Right renal cortex interstitium (tissue), 3 donors: Measurements from ENCODE around the gene NHERF1. TPM values are rescaled to one million over a fixed set of nuclear protein-coding genes. Genes with fewer than 3 reads are reported as not detected.

ENCODE experiments used
- DNase-seq, 3 donors: peaks; one replicate each; pipeline ENCODE4 v3.0.0-alpha.2; 2013; ENCODE audit warnings: low read depth in 3 of 3, low spot score in 2 of 3
- polyA plus RNA-seq, 3 donors: library from polyadenylated mRNA; unstranded; fragments of 120-200 nt; gene quantifications; one replicate each; pipeline ENCODE4 v1.2.1, GENCODE V29; 2013; ENCODE audit not compliant: insufficient read length in 3 of 3

Gene NHERF1
- polyA plus RNA-seq, 3 donors: 148 to 190 (median 161) TPM

GRCh38 chr17:74748279-74748528 lies 224 bp upstream of the NHERF1 start:
- DNase-seq: no peak

DNA sequence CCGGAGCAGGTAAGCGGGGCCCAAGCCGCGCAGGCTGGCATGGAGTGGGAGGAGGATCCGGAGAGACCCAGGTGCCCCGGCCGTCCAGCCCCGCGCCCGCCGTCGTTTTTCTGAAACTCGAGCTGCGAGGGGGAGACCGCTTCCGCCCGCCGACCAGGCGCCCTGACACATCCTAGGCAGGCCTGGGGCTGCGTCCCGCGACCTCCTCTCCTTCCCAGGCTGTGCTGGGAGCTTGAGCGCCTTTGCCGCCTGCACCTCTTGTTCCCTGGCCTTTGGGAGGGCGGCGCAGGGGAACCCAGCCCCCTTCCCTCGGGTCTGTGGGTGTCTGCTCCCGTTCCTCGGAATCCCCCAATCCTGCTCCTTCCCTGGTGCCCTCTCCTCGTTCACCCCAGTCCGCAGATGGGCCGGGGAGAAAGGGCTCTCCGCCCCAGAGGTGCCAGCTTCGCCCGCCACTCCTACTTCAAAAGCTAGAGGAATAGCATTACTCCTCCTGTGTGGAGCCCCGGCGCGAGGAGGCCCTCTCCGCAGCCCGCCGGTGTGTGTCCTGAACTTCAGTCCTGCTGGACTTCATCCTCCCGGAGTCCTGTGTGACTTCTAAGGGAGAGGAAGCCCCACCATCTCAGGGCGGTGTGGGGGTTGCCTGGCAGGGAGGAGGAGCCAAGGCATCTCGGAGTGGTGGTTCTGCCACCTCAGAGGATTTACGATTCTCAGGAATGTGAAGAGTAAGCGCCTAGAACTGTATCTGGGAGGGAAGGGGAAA lies 1.0 kb downstream of the NHERF1 start:
- no peak for DNase-seq

DNA sequence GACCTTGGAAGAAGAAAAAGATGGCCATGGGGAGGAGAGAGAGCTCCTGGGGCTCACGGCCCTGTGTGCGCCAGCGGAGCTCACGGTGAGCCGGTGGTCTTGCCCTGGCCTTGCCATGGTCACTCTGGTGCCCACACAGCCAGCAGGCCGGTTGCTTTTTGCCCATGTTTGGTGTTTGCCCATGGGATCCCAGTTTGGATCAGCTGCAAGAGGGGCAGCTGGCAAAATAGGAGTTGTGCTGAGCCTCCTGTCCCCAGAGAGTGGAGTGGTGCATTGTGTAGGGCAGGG lies 1.6 kb downstream of the NHERF1 start:
- DNase-seq: no peak

GRCh38 chr17:74750327-74751069 lies 2.1 kb downstream of the NHERF1 start:
- DNase-seq: no peak

GRCh38 chr17:74752415-74752814 lies 4.0 kb downstream of the NHERF1 start:
- DNase-seq: no peak

DNA sequence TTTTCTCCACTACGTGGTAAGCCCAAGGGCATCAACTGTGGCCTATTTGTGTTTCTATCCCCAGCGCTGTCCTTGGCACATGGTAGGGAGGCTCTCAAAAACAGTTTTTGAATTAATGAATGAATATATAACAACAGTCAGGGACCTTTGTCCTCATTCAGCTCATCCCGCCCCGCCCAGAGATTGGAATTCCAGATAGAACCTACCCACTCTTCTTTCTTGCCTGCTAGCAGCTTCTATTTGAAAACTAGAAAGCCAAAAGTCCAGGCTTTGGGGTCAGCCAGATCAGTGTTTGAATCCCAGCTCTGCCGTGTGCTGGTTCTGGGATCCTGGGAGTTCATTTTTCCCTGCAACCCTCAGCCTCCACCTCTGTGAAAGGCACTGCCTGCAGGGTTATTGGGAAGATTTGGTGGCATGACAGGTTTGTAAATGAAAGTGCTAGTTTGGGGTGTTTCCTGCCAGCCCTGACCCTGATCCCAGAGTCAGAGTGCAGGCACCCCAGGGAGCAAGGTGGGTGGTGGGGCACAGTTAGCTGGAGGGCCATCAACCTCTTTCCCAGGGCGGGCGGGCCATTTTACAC lies 4.5 kb downstream of the NHERF1 start:
- DNase-seq: no peak

GRCh38 chr17:74754832-74755231 lies 6.4 kb downstream of the NHERF1 start:
- no peak for DNase-seq

DNA sequence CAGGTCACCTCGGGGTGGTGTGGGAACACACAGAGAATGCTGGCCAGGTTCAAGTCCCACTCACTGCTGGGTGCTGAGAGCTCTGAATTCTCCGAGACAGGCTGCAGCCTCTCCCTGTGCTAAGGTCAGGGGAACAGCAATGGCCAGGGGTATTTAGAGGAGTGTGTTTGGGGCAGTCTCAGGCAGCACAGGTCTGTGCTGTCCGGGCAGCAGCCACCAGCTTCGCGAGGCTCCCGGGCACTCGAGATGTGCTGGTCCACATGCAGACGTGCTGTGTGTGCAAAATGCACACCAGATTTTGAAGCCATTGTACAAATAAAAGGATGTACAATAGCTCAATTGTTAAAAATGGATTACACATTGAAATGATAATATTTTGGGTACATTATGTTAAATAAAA lies 7.1 kb downstream of the NHERF1 start:
- no peak for DNase-seq

DNA sequence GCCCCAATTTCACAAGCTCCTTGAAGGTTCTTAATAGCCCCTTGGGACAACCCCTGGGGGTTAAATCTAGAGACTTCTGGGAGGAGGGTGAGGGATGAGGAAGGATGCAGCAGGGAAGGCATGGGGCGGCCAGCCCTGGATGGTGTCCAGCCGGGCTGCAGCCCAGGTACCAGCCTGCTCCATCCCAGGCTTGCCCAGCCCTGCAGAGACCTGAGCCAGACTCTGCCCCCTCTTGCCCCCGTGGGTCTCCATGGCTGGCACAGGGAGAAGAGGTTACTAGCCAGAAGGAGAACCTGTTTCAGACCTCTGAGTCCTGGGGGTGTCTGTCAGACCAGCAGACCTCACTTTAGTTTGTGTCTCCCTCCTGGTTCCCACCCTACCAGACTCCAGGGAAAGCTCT lies 8.5 kb downstream of the NHERF1 start:
- DNase-seq: no peak

GRCh38 chr17:74757502-74757901 lies 9.1 kb downstream of the NHERF1 start:
- no peak for DNase-seq

- DNase-seq: no peak
These were observed 9.8 kb downstream of the NHERF1 start for GRCh38 chr17:74757931-74758847.

DNA sequence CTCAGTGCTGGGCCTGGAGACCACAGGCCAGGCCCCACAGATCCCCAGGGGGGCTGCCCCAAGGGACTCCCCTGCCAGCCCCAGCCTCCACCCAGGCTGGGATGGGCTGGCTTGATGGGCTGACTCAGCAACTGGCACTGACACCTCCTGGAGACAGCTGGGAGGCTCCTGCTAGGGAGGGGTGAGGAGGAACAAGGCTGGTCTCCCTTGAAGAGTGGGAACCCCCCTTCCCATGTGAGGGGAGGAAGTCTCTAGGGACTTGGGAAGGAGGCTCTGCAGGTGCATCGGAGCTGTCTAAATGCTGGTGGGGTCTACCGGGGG lies 10.4 kb downstream of the NHERF1 start:
- DNase-seq: no peak

- no peak for DNase-seq
These were observed 10.9 kb downstream of the NHERF1 start for GRCh38 chr17:74759243-74759801.

GRCh38 chr17:74759941-74760340 lies 11.5 kb downstream of the NHERF1 start:
- no peak for DNase-seq

GRCh38 chr17:74760404-74761105 lies 12.1 kb downstream of the NHERF1 start:
- DNase-seq: no peak

DNA sequence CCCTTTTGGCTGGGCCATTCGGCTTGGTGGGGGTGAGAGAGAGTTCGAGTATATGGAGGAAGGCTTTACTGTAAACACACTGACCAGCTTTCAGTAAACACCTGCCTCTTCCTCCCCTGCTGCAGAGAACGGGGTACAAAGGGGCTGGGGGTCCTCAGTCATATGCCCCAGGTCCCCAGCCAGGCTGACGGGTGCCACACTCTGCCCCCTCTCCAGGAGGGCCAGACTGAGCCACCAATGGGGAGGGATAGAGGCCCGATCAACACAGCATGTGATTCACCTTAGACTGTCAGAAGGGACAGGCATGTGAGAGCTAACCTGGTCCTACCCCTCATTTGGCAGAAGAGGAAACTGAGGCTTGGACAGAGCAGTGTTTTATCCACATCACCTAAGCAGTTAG lies 13.0 kb downstream of the NHERF1 start:
- DNase-seq: no peak

- no peak for DNase-seq
These were observed 13.5 kb downstream of the NHERF1 start for GRCh38 chr17:74761931-74762330.

- DNase-seq: peak in 1 of 3 donors; percentile 68
These were observed 15.3 kb downstream of the NHERF1 start for GRCh38 chr17:74763565-74764387.

DNA sequence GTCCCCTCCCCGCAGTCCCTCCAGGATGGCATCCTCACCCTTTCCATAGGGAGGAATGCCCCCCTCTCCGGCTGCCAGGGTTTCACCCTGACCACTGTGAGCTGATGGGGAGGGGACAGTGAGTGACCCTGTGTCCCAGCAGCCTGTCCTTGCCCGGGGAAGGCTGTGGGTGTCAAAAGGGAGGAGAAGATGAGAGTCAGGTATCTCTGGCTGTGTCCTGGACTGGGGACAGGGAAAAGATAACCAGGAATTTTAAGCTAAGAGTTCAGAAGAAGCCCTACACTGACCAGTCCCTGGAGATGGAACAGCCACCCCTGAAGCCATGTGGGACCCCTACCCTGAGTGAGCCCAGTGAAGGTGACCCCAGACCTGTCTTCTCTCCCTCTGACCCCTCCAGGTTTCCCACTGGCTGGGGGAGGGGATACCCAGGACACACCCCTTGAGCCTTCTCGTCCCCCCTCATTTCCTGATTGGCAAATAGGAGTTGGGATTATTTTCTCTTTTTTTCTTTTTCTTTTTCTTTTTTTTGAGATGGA lies 16.4 kb downstream of the NHERF1 start:
- DNase-seq: no peak
